Measurements from ENCODE around the gene FEM1B.

The FEM1B gene

GRCh38 chr15:68302729-68303128 lies 25.2 kb downstream of the FEM1B start:
- H3K27ac ChIP-seq (ENCODE audit: extremely low read depth, low read depth, low read length), result no peak overlapping the region
- POLR2A ChIA-PET, result interaction anchor here (0.5 to 0.7 kb wide), 3 partner anchors 389 to 1776 kb away, joined by 3 to 5 read pairs (median 4); no protein-coding TSS in a partner anchor
- no peaks in the 10 kb centered on the region for H3K9me3 ChIP-seq (ENCODE audit: control insufficient read depth, insufficient read depth, low read depth, low read length)
- CTCF ChIA-PET, result interaction anchor here (0.6 to 7.2 kb wide), 4 partner anchors 23 to 248 kb away, joined by 3 to 158 read pairs (median 3); no protein-coding TSS in a partner anchor
- peaks cover 0 to 2% of the 10 kb centered on the region in 2 experiments for H3K36me3 ChIP-seq (ENCODE audit: control insufficient read depth in 2 of 2, insufficient read depth in 1 of 2, low read length in 2 of 2)
- TF ChIP-seq ZNF549 (tag by site-specific recombination; IDR thresholded peaks at IDR 0.05) (no peak), ZNF132 (tag by site-specific recombination; IDR thresholded peaks at IDR 0.05; ENCODE audit: borderline replicate concordance) (no peak), ZSCAN4 (tag by site-specific recombination; IDR thresholded peaks at IDR 0.05) (no peak), FEZF1 (tag by site-specific recombination; IDR thresholded peaks at IDR 0.05) (no peak)
- no peak overlapping the region for H3K4me3 ChIP-seq (ENCODE audit: low read depth, low read length)
- no peaks in the 10 kb centered on the region for H3K4me1 ChIP-seq (ENCODE audit: control insufficient read depth, insufficient read depth, low read length)

- no peaks in the 10 kb centered on the region for H3K4me1 ChIP-seq (ENCODE audit: control insufficient read depth, insufficient read depth, low read length)
- ChIA-PET POLR2A (interaction anchor here (0.7 kb wide), 1 partner anchor 1775 kb away, joined by 3 read pairs; no protein-coding TSS in a partner anchor), CTCF (interaction anchor here (0.6 to 7.2 kb wide), 7 partner anchors 24 to 248 kb away, joined by 3 to 158 read pairs (median 3); no protein-coding TSS in a partner anchor)
- no peak overlapping the region for H3K4me3 ChIP-seq (ENCODE audit: low read depth, low read length)
- H3K36me3 ChIP-seq (ENCODE audit: control insufficient read depth in 2 of 2, insufficient read depth in 1 of 2, low read length in 2 of 2), result no peaks in the 10 kb centered on the region; a peak in 1 of 3 replicates
- TF ChIP-seq ZNF350 (tag by site-specific recombination; IDR thresholded peaks at IDR 0.05) (no peak), ZNF768 (tag by site-specific recombination; IDR thresholded peaks at IDR 0.05) (peak; percentile 78; the same call in 1 of the 2 replicates)
- H3K27ac ChIP-seq (ENCODE audit: extremely low read depth, low read depth, low read length), result no peak overlapping the region
- H3K9me3 ChIP-seq (ENCODE audit: control insufficient read depth, insufficient read depth, low read depth, low read length), result no peaks in the 10 kb centered on the region
Observed at GRCh38 chr15:68303134-68303533, 25.6 kb downstream of the FEM1B start.

GRCh38 chr15:68303560-68304436 lies 26.3 kb downstream of the FEM1B start:
- Histone ChIP-seq H3K36me3 (ENCODE audit: control insufficient read depth in 2 of 2, insufficient read depth in 1 of 2, low read length in 2 of 2) (no peaks in the 10 kb centered on the region; a peak in 1 of 3 replicates), H3K27ac (ENCODE audit: extremely low read depth, low read depth, low read length) (no peak overlapping the region), H3K4me3 (ENCODE audit: low read depth, low read length) (no peak overlapping the region), H3K9me3 (ENCODE audit: control insufficient read depth, insufficient read depth, low read depth, low read length) (no peaks in the 10 kb centered on the region), H3K4me1 (ENCODE audit: control insufficient read depth, insufficient read depth, low read length) (no peaks in the 10 kb centered on the region)
- CTCF ChIA-PET, result interaction anchor here (0.6 to 7.2 kb wide), 8 partner anchors 24 to 621 kb away, joined by 3 to 158 read pairs (median 3); no protein-coding TSS in a partner anchor
- POLR2A ChIA-PET, result interaction anchor here (0.5 to 0.7 kb wide), 2 partner anchors 442 to 1775 kb away, joined by 3 read pairs; no protein-coding TSS in a partner anchor
- TF ChIP-seq ZNF140 (tag by site-specific recombination; IDR thresholded peaks at IDR 0.05) (no peak), ZNF830 (tag by site-specific recombination; IDR thresholded peaks at IDR 0.05; ENCODE audit: low read depth) (no peak), ZNF518A (tag by site-specific recombination; conservative IDR thresholded peaks at IDR 0.05; ENCODE audit: low read depth) (no peak), ZNF510 (tag by site-specific recombination; IDR thresholded peaks at IDR 0.05; ENCODE audit: insufficient replicate concordance) (no peak), WT1 (tag by site-specific recombination; IDR thresholded peaks at IDR 0.05) (peak; percentile 64), ZIC2 (tag by site-specific recombination; IDR thresholded peaks at IDR 0.05) (peak; percentile 66), OVOL3 (tag by site-specific recombination; IDR thresholded peaks at IDR 0.05) (no peak), HOXA7 (CRISPR knock-in tag; IDR thresholded peaks at IDR 0.05; ENCODE audit: borderline replicate concordance) (no peak), ZSCAN18 (tag by site-specific recombination; IDR thresholded peaks at IDR 0.05) (no peak), ZNF394 (tag by site-specific recombination; IDR thresholded peaks at IDR 0.05; ENCODE audit: borderline replicate concordance) (no peak), INSM2 (tag by site-specific recombination; IDR thresholded peaks at IDR 0.05) (no peak), ZNF37A (tag by site-specific recombination; IDR thresholded peaks at IDR 0.05) (no peak), KLF7 (tag by site-specific recombination; IDR thresholded peaks at IDR 0.05; ENCODE audit: borderline replicate concordance) (no peak), GLIS1 (tag by site-specific recombination; IDR thresholded peaks at IDR 0.05) (peak; percentile 58)
